SK-N-SH treated with all-trans-retinoic acid at 6 μM for 48 hours (cell line): ENCODE data around the gene DCC.

ENCODE experiments used
- ATAC-seq: fragments of 200-7000 bp; cut with Tn5 transposase; 3 replicates; pipeline ENCODE4 v1.9.1; 2020; ENCODE audit warnings: mild to moderate bottlenecking, moderate library complexity
- ARNTL ChIP-seq: fragments of 450-650 bp; formaldehyde crosslinking; IDR thresholded peaks from 2 replicates; pipeline ENCODE4 v1.5.0; 2020; ENCODE audit warnings: low read depth, mild to moderate bottlenecking, moderate library complexity, borderline replicate concordance
- BACH2 ChIP-seq: fragments of 250-450 bp; sonication (Bioruptor Pico); IDR thresholded peaks from 2 replicates; pipeline ENCODE4 v1.9.0; 2021; ENCODE audit warnings: mild to moderate bottlenecking, borderline replicate concordance
- CREB5 ChIP-seq: fragments of 250-450 bp; sonication (Bioruptor Pico); IDR thresholded peaks from 2 replicates; pipeline ENCODE4 v1.5.1; 2020; ENCODE audit warnings: low read depth, mild to moderate bottlenecking, moderate library complexity
- GLIS3 ChIP-seq: fragments of 250-450 bp; sonication (Bioruptor Pico); IDR thresholded peaks from 2 replicates; pipeline ENCODE4 v1.5.0; 2020; ENCODE audit warnings: mild to moderate bottlenecking, moderate library complexity
- ISL1 ChIP-seq: fragments of 250-450 bp; sonication (Bioruptor Pico); IDR thresholded peaks from 2 replicates; pipeline ENCODE4 v2.1.2; 2022; ENCODE audit warnings: mild to moderate bottlenecking, moderate library complexity
- OSR1 ChIP-seq: fragments of 250-450 bp; sonication (Bioruptor Pico); IDR thresholded peaks from 2 replicates; pipeline ENCODE4 v1.8.0; 2022; ENCODE audit warnings: moderate library complexity, mild to moderate bottlenecking, inconsistent platforms
- PATZ1 ChIP-seq: fragments of 250-450 bp; sonication (Bioruptor Pico); IDR thresholded peaks from 2 replicates; pipeline ENCODE4 v1.8.0; 2020; ENCODE audit warnings: mild to moderate bottlenecking, moderate library complexity, borderline replicate concordance
- PPARA ChIP-seq: fragments of 250-450 bp; sonication (Bioruptor Pico); IDR thresholded peaks from 2 replicates; pipeline ENCODE4 v1.5.0; 2020; ENCODE audit warnings: mild to moderate bottlenecking, borderline replicate concordance
- RARB ChIP-seq: fragments of 250-450 bp; sonication (Bioruptor Pico); IDR thresholded peaks from 2 replicates; pipeline ENCODE4 v1.8.0; 2021; ENCODE audit warnings: mild to moderate bottlenecking, moderate library complexity
- SNAI2 ChIP-seq: fragments of 250-450 bp; sonication (Bioruptor Pico); IDR thresholded peaks from 2 replicates; pipeline ENCODE4 v1.5.0; 2020; ENCODE audit warnings: mild to moderate bottlenecking, moderate library complexity
- ZC3H10 ChIP-seq: fragments of 250-450 bp; sonication (Bioruptor Pico); IDR thresholded peaks from 2 replicates; pipeline ENCODE4 v1.5.1; 2021; ENCODE audit warnings: mild to moderate bottlenecking, moderate library complexity
- ZFP3 ChIP-seq: fragments of 250-450 bp; sonication (Bioruptor Pico); IDR thresholded peaks from 2 replicates; pipeline ENCODE4 v1.5.0; 2020; ENCODE audit warnings: mild to moderate bottlenecking, moderate library complexity
- ZFP30 ChIP-seq: fragments of 450-650 bp; formaldehyde crosslinking; IDR thresholded peaks from 2 replicates; pipeline ENCODE4 v1.5.0; 2022; ENCODE audit warnings: mild to moderate bottlenecking, moderate library complexity
- ZNF565 ChIP-seq: fragments of 450-650 bp; formaldehyde crosslinking; conservative IDR thresholded peaks from 2 replicates; pipeline ENCODE4 v1.5.0; 2020; ENCODE audit warnings: low read depth, mild to moderate bottlenecking, moderate library complexity
- ZNF70 ChIP-seq: fragments of 450-650 bp; formaldehyde crosslinking; IDR thresholded peaks from 2 replicates; pipeline ENCODE4 v1.5.0; 2020; ENCODE audit warnings: mild to moderate bottlenecking, moderate library complexity
- ZNF8 ChIP-seq: fragments of 450-650 bp; formaldehyde crosslinking; IDR thresholded peaks from 2 replicates; pipeline ENCODE4 v1.5.0; 2020; ENCODE audit warnings: mild to moderate bottlenecking, moderate library complexity
- TF ChIP-seq, protein P1 (sequence below): fragments of 250-450 bp; sonication (Bioruptor Pico); IDR thresholded peaks from 2 replicates; pipeline ENCODE4 v1.5.1; 2021; ENCODE audit warnings: mild to moderate bottlenecking, moderate library complexity
- TF ChIP-seq, protein P2 (sequence below): fragments of 250-450 bp; sonication (Bioruptor Pico); IDR thresholded peaks from 2 replicates; pipeline ENCODE4 v1.8.0; 2021; ENCODE audit warnings: low read depth, mild to moderate bottlenecking, moderate library complexity, borderline replicate concordance
- TF ChIP-seq, protein P3 (sequence below): fragments of 250-450 bp; sonication (Bioruptor Pico); IDR thresholded peaks from 2 replicates; pipeline ENCODE4 v1.5.0; 2020; ENCODE audit warnings: mild to moderate bottlenecking, moderate library complexity

Gene DCC

GRCh38 chr18:52518086-52518485 lies 178.1 kb downstream of the DCC start (continued):
- TF ChIP-seq, protein P1, sequence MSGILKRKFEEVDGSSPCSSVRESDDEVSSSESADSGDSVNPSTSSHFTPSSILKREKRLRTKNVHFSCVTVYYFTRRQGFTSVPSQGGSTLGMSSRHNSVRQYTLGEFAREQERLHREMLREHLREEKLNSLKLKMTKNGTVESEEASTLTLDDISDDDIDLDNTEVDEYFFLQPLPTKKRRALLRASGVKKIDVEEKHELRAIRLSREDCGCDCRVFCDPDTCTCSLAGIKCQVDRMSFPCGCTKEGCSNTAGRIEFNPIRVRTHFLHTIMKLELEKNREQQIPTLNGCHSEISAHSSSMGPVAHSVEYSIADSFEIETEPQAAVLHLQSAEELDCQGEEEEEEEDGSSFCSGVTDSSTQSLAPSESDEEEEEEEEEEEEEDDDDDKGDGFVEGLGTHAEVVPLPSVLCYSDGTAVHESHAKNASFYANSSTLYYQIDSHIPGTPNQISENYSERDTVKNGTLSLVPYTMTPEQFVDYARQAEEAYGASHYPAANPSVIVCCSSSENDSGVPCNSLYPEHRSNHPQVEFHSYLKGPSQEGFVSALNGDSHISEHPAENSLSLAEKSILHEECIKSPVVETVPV (CRISPR knock-in tag): no peak
- no peak for TF ChIP-seq ZNF70 (CRISPR knock-in tag)
- TF ChIP-seq ZNF8 (CRISPR knock-in tag): no peak
- TF ChIP-seq, all 23 proteins: peak for 0

DNA sequence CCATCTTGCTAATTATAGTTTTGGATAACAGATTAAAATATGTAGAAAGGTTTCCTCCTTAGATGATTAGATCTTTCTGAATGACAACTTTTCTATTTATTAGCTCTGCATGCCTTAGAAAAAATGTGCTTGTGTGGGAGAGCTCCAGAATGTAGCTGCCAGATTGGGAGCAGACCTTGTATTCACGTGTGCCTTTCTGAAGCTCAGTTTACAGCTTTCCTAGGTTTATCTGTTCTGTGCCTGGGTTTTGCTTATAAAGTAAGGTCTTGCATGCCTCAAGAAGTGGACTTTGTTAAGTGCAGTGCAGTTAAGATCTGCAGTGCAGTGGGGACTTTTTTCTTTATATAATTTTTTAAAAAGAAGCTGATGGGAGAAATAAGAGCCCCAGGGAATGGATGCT lies 179.0 kb downstream of the DCC start:
- TF ChIP-seq ZFP30 (CRISPR knock-in tag) (no peak), PATZ1 (CRISPR knock-in tag) (no peak), BACH2 (CRISPR knock-in tag) (no peak), PPARA (CRISPR knock-in tag) (no peak), ZC3H10 (CRISPR knock-in tag) (no peak), ZNF8 (CRISPR knock-in tag) (no peak), ZNF565 (no peak), RARB (CRISPR knock-in tag) (no peak), OSR1 (CRISPR knock-in tag) (no peak), ZFP3 (CRISPR knock-in tag) (no peak), ARNTL (CRISPR knock-in tag) (no peak), ZNF70 (CRISPR knock-in tag) (no peak), ISL1 (no peak), CREB5 (no peak), SNAI2 (no peak), GLIS3 (CRISPR knock-in tag) (no peak)
- TF ChIP-seq, protein P2, sequence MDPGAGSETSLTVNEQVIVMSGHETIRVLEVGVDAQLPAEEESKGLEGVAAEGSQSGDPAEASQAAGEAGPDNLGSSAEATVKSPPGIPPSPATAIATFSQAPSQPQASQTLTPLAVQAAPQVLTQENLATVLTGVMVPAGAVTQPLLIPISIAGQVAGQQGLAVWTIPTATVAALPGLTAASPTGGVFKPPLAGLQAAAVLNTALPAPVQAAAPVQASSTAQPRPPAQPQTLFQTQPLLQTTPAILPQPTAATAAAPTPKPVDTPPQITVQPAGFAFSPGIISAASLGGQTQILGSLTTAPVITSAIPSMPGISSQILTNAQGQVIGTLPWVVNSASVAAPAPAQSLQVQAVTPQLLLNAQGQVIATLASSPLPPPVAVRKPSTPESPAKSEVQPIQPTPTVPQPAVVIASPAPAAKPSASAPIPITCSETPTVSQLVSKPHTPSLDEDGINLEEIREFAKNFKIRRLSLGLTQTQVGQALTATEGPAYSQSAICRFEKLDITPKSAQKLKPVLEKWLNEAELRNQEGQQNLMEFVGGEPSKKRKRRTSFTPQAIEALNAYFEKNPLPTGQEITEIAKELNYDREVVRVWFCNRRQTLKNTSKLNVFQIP (CRISPR knock-in tag): no peak
- TF ChIP-seq, protein P3, sequence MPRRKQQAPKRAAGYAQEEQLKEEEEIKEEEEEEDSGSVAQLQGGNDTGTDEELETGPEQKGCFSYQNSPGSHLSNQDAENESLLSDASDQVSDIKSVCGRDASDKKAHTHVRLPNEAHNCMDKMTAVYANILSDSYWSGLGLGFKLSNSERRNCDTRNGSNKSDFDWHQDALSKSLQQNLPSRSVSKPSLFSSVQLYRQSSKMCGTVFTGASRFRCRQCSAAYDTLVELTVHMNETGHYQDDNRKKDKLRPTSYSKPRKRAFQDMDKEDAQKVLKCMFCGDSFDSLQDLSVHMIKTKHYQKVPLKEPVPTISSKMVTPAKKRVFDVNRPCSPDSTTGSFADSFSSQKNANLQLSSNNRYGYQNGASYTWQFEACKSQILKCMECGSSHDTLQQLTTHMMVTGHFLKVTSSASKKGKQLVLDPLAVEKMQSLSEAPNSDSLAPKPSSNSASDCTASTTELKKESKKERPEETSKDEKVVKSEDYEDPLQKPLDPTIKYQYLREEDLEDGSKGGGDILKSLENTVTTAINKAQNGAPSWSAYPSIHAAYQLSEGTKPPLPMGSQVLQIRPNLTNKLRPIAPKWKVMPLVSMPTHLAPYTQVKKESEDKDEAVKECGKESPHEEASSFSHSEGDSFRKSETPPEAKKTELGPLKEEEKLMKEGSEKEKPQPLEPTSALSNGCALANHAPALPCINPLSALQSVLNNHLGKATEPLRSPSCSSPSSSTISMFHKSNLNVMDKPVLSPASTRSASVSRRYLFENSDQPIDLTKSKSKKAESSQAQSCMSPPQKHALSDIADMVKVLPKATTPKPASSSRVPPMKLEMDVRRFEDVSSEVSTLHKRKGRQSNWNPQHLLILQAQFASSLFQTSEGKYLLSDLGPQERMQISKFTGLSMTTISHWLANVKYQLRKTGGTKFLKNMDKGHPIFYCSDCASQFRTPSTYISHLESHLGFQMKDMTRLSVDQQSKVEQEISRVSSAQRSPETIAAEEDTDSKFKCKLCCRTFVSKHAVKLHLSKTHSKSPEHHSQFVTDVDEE (CRISPR knock-in tag): no peak
- TF ChIP-seq, protein P1 (CRISPR knock-in tag): no peak
- no peak for ATAC-seq

- no peak for ATAC-seq
- no peak for TF ChIP-seq CREB5
Observed at GRCh38 chr18:52523566-52523965, 183.6 kb downstream of the DCC start.
